ENCODE data around the gene BMPR1B.

BMPR1B gene

DNA sequence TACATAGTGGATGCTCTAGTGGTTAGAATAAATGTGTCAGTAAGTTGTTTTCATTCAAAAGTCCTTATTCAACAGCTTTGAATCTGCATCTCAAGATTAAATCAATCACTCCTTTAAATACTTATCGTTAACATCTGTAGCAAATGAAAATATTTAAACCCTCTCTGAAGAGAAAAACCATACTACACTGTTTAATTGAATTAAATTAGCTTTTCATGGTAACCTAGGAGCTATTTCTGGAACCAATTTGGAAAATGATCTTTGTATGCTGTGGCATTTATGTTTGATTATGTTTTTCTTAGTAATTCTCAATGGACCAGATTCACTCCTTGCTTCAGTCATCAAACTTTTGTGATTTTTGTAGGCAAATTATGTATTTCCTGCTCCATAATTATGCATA, 9.7 kb downstream of the BMPR1B start:
- Mint-ChIP-seq H3K4me1 (ENCODE audit: low read depth in 2 of 2) (no peaks in the 10 kb centered on the region), H3K27ac (no peak overlapping the region), H3K27me3 (peaks cover 0 to 1% of the 10 kb centered on the region in 2 donors), H3K36me3 (ENCODE audit: insufficient read depth) (no peaks in the 10 kb centered on the region), H3K4me3 (no peak overlapping the region), H3K9me3 (peaks cover 0 to 2% of the 10 kb centered on the region in 2 donors)
- ATAC-seq (replicated peaks) = no peak
- DNase-seq = no peak

DNA sequence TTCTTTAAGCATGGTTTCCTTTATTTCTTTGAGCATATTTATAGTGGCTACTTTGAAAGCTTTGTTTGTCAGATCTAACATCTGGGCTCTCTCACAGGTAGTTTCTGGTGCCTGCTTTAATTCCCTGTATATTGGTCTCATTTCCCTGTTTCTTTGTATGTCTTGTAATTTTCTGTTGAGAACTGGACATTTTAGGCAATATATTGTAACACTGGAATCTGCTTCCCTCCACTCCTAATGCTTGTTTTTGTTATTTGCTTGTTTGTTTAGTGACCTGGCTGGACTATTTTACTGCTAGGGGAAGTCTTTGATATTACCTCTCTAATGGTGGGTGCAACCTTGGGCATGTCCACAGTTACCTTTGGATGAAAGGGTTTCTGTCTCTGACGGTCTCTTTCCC, 25.0 kb downstream of the BMPR1B start:
- H3K4me1 Mint-ChIP-seq (ENCODE audit: low read depth in 2 of 2) = no peaks in the 10 kb centered on the region
- H3K36me3 Mint-ChIP-seq (ENCODE audit: insufficient read depth) = no peaks in the 10 kb centered on the region
- no peak for ATAC-seq (replicated peaks)

DNA sequence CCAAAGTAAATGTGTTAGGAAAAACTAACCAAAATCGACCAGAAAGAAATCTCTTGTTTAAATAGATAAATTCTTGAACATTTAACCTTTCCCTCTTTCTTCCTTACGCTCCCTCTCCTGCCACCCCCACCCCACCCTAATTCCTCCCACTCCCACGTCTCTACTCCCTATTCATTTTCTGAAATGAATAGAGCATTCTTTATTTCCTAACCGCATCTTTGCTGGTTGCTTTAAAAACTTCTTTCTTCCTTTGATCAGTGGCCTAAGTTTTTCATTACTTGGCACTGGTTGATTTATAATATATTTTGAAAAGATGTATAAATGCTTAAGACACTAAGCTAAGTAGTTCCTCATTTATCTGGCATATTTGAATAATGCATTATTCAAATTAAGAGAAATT, 33.9 kb downstream of the BMPR1B start:
- Mint-ChIP-seq H3K36me3 (ENCODE audit: insufficient read depth) (no peaks in the 10 kb centered on the region), H3K27ac (no peak overlapping the region), H3K9me3 (no peaks in the 10 kb centered on the region), H3K27me3 (no peaks in the 10 kb centered on the region), H3K4me3 (no peak overlapping the region), H3K4me1 (ENCODE audit: low read depth in 2 of 2) (no peaks in the 10 kb centered on the region)
- DNase-seq (no peak), ATAC-seq (replicated peaks) (no peak)

More for the DNA sequence above, 25.0 kb downstream of the BMPR1B start:
- Mint-ChIP-seq H3K27me3 (no peaks in the 10 kb centered on the region), H3K4me3 (no peak overlapping the region), H3K27ac (no peak overlapping the region), H3K9me3 (peaks cover 0 to 10% of the 10 kb centered on the region in 2 donors)
- no peak for DNase-seq

DNA sequence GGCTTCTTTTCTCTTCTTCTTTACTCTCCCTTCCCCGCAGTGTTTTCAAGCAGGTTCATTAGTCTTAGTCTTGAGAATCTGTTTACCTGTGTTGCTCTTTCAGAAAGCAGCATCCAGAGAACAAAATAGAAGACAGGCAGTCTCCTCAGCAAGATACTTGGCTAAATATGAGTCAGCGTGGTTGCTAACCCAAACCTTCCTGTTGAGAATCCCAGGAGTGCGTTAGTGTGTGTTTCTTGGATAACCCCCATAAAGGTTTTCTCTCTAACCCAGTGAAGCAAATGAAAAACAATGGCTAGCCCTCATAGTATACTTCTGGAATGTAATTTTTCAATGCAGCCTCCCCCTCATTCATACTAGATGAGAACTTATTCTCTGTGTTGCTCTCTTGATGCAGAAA, 41.1 kb downstream of the BMPR1B start:
- Mint-ChIP-seq H3K27me3 (no peaks in the 10 kb centered on the region), H3K27ac (no peak overlapping the region), H3K9me3 (peaks cover 0 to 4% of the 10 kb centered on the region in 2 donors), H3K36me3 (ENCODE audit: insufficient read depth) (no peaks in the 10 kb centered on the region), H3K4me3 (no peak overlapping the region), H3K4me1 (ENCODE audit: low read depth in 2 of 2) (no peaks in the 10 kb centered on the region)
- DNase-seq = no peak
- no peak for ATAC-seq (replicated peaks)

DNA sequence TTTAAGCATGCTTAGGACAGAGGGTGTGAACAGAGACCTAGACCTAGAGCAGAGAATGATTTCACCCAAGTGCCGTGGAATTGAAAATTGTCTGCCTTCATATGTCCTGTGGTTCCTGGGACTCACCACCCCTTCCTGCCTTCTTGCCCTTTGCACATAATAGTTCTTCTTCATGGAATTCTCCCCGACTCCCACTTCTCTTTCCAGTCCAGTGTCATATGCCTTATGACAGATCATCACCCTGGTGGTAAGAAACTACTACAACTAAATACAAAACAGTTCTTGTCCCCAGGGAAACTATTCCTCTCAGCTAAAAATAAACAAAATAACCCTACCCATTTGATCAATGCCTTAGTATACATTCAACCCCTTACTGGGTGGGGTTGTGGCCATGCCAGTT, 43.3 kb downstream of the BMPR1B start:
- H3K27me3 Mint-ChIP-seq = no peaks in the 10 kb centered on the region
- no peak for ATAC-seq (replicated peaks)
- H3K4me3 Mint-ChIP-seq = no peak overlapping the region

DNA sequence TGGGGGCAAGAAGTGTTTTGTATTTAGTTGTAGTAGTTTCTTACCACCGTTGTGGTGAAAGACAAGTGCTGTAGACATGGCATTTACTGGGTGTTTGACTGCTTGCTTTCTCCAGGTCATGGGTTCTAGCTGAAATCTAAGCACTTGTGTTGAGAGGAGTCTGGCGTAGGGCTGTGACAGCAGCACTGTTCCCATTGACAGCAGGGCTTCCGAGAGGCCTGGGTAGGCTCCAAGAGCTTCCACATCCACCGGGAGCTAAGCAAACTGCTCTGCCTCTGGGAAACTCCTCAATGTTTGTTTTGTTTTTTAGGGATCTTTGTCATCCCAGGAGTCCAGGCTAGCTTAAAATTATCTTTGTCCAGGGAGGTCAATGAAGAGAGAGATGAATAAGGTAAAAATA, 44.3 kb downstream of the BMPR1B start:
- no peaks in the 10 kb centered on the region for H3K27me3 Mint-ChIP-seq
- no peak overlapping the region for H3K27ac Mint-ChIP-seq
- H3K9me3 Mint-ChIP-seq = peaks cover 0 to 4% of the 10 kb centered on the region in 2 donors
- no peak overlapping the region for H3K4me3 Mint-ChIP-seq
- H3K36me3 Mint-ChIP-seq (ENCODE audit: insufficient read depth) = no peaks in the 10 kb centered on the region
- ATAC-seq (replicated peaks) = no peak
- DNase-seq = no peak
- no peaks in the 10 kb centered on the region for H3K4me1 Mint-ChIP-seq (ENCODE audit: low read depth in 2 of 2)

More for the DNA sequence above, 43.3 kb downstream of the BMPR1B start:
- peaks cover 0 to 4% of the 10 kb centered on the region in 2 donors for H3K9me3 Mint-ChIP-seq
- DNase-seq = no peak
- H3K27ac Mint-ChIP-seq = no peak overlapping the region
- no peaks in the 10 kb centered on the region for H3K4me1 Mint-ChIP-seq (ENCODE audit: low read depth in 2 of 2)
- no peaks in the 10 kb centered on the region for H3K36me3 Mint-ChIP-seq (ENCODE audit: insufficient read depth)

DNA sequence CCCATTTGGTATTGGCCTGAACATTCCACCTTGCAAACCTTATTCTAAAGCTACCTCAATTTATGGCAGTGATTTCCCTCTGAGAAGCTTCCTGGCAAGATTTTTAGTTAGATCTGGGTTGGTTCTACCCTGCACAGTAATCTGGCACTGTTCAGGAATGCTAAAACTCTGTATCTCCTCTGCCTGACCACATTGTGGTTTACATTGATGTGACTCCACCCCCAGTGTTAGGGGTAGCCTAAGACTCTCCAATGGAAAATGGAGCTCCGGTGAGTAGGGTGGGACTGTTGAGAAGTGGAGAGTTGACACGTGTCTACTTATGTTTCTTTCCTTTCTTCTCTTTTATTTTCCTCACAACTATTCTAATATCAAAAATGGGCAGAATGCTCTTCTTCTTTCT, 45.4 kb downstream of the BMPR1B start:
- no peaks in the 10 kb centered on the region for H3K36me3 Mint-ChIP-seq (ENCODE audit: insufficient read depth)
- H3K4me3 Mint-ChIP-seq = no peak overlapping the region
- no peaks in the 10 kb centered on the region for H3K27me3 Mint-ChIP-seq

DNA sequence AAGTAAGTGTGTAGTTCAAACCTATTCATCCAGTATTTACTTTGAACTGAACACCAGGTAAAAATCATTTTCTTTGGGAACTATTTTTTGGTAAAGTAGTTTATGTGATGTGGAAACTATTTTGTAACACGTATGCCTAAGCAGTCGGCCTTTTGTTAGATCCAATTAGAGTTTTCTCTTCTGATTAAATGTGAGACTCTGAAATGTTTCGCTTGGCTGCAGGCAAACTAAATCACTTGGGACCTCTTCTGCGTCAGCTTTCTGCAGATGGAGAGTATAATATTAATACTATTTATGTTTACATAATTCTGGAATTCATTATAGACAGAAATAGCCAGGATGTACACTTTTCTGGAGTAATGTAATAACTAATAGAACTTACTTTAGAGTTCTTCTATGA, 46.9 kb downstream of the BMPR1B start:
- H3K9me3 Mint-ChIP-seq = peaks cover 0 to 4% of the 10 kb centered on the region in 2 donors
- no peak overlapping the region for H3K4me3 Mint-ChIP-seq
- no peak for ATAC-seq (replicated peaks)
- no peaks in the 10 kb centered on the region for H3K27me3 Mint-ChIP-seq
- H3K27ac Mint-ChIP-seq = no peak overlapping the region
- H3K36me3 Mint-ChIP-seq (ENCODE audit: insufficient read depth) = no peaks in the 10 kb centered on the region
- DNase-seq = no peak
- no peaks in the 10 kb centered on the region for H3K4me1 Mint-ChIP-seq (ENCODE audit: low read depth in 2 of 2)

More for the DNA sequence above, 45.4 kb downstream of the BMPR1B start:
- no peak for DNase-seq
- Mint-ChIP-seq H3K9me3 (peaks cover 0 to 4% of the 10 kb centered on the region in 2 donors), H3K27ac (no peak overlapping the region), H3K4me1 (ENCODE audit: low read depth in 2 of 2) (no peaks in the 10 kb centered on the region)
- no peak for ATAC-seq (replicated peaks)

DNA sequence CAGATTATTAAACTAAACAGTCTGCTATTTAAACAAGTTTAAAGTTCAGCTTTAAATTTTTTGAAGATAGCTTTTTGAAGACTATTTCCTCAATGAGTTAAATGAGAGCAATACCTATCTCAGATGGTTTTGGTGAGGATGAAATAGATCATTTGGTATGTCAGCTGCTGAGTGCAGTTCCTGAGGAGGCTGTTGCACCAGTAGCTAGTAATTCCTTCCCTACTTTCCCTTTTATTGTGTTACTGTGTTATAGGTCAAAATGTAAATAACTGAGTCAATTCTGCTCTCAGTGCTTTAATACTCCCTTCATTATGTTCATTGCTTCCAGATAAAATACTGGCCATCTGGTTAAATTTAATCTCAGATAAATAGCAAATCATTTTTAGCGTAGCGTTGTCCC, 48.6 kb downstream of the BMPR1B start:
- Mint-ChIP-seq H3K4me1 (ENCODE audit: low read depth in 2 of 2) (no peaks in the 10 kb centered on the region), H3K4me3 (no peak overlapping the region), H3K27ac (no peak overlapping the region), H3K27me3 (no peaks in the 10 kb centered on the region), H3K36me3 (ENCODE audit: insufficient read depth) (no peaks in the 10 kb centered on the region), H3K9me3 (peaks cover 0 to 4% of the 10 kb centered on the region in 2 donors)
- ATAC-seq (replicated peaks) = no peak
- DNase-seq = no peak

DNA sequence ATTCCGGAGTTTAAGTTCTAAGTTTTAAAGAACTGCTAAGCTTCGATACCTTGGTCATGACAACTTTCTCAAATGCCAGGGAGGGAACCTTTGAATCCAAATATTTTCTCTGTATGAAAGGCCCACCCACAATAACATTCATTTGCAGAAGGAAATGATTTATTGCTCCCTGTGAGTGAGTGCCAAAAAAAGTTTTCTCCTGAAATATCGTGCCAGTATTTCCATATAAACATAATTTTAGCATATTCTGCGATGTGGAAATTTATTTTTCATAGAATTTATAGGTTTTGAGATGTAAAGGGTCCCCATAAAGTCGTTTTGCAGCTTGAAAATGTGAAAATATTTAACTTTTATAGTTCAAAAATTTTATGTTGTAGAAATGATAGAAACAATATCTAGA, 53.9 kb downstream of the BMPR1B start:
- Mint-ChIP-seq H3K4me3 (no peak overlapping the region), H3K36me3 (ENCODE audit: insufficient read depth) (no peaks in the 10 kb centered on the region), H3K27ac (no peak overlapping the region), H3K9me3 (no peaks in the 10 kb centered on the region), H3K4me1 (ENCODE audit: low read depth in 2 of 2) (no peaks in the 10 kb centered on the region), H3K27me3 (no peaks in the 10 kb centered on the region)
- no peak for ATAC-seq (replicated peaks)
- DNase-seq = no peak

DNA sequence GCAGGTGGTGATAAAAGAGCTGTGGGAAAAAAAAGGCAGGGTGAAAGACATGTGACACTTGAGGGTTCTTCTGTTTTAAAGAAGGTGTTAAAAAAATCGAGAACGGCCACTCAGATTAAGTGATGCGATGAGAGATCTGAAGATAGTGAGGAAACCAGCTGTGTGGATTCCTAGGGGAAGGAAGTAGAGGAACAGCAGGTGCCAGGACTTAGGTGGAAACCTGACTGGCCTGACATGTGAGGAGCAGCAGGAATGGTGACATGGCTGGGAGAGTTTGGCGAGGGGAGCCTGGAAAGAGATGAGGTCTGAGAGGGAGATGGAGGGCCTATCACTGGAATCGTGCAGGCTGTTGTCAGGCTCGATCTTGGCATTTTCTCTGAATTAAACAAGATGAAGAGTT, 55.5 kb downstream of the BMPR1B start:
- Mint-ChIP-seq H3K27ac (no peak overlapping the region), H3K4me1 (ENCODE audit: low read depth in 2 of 2) (no peaks in the 10 kb centered on the region), H3K36me3 (ENCODE audit: insufficient read depth) (no peaks in the 10 kb centered on the region), H3K9me3 (no peaks in the 10 kb centered on the region), H3K27me3 (no peaks in the 10 kb centered on the region), H3K4me3 (no peak overlapping the region)
- DNase-seq (no peak), ATAC-seq (replicated peaks) (no peak)

DNA sequence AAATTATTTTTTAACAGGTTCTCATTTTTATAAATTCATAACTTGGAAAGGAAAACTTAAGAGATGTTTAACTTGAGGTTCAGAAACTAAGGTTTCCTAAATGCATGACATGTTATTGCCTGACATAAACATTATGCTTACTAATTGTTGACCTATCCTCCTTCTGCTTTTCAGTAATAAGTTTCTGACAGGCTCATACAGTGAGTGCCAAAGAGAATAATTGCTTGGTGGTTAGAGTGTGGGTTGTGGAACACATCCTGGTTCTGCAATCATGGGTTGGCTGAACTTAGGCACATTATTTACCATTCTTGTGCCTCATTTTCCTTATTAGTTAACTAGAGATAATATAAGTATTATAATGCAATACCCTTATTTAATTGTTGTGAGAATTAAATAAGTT, 56.5 kb downstream of the BMPR1B start:
- H3K9me3 Mint-ChIP-seq = no peaks in the 10 kb centered on the region
- H3K27ac Mint-ChIP-seq = no peak overlapping the region
- ATAC-seq (replicated peaks) = no peak
- H3K36me3 Mint-ChIP-seq (ENCODE audit: insufficient read depth) = no peaks in the 10 kb centered on the region
- no peaks in the 10 kb centered on the region for H3K4me1 Mint-ChIP-seq (ENCODE audit: low read depth in 2 of 2)
- DNase-seq = no peak
- no peaks in the 10 kb centered on the region for H3K27me3 Mint-ChIP-seq
- no peak overlapping the region for H3K4me3 Mint-ChIP-seq

DNA sequence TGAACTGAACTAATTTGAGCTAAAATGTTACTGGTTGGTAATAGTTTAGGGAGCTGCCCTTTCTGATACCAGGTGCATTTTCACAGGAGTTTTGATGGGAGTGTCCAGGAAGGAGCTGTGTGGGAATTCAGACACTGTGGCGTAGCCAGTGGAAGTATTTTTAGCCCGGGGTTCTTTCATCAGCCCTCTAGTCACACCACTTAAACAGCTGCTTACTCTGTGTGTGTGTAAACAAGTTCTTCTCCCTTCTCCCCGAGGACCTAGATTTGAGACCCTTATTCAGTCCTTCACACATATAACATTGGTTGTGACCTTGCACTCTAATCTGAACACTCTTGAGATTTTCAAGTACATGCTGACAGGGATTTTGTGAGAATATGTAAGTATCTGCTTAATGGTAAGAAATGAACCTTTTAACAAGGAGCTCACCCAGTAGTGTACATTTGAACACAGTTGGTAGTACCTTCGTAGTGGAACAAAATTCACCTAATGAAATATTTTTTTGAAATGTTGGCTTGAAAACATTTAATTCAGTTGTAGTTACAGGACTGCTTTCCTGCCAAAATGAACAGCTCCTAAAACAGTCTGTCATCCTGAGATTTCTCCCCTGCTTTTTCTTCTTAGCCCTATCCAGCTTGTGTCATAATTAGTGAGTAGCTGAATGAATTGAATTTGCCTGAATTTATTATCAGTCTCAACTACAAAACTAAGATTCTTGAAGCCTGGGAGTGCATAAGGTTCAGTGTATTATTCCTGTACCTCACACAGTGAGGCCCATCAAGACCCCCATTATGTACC, 61.8 kb downstream of the BMPR1B start:
- Mint-ChIP-seq H3K4me3 (no peak overlapping the region), H3K4me1 (ENCODE audit: low read depth in 2 of 2) (no peaks in the 10 kb centered on the region), H3K36me3 (ENCODE audit: insufficient read depth) (no peaks in the 10 kb centered on the region), H3K9me3 (no peaks in the 10 kb centered on the region), H3K27me3 (no peaks in the 10 kb centered on the region), H3K27ac (no peak overlapping the region)
- no peak for DNase-seq
- ATAC-seq (replicated peaks) = no peak

DNA sequence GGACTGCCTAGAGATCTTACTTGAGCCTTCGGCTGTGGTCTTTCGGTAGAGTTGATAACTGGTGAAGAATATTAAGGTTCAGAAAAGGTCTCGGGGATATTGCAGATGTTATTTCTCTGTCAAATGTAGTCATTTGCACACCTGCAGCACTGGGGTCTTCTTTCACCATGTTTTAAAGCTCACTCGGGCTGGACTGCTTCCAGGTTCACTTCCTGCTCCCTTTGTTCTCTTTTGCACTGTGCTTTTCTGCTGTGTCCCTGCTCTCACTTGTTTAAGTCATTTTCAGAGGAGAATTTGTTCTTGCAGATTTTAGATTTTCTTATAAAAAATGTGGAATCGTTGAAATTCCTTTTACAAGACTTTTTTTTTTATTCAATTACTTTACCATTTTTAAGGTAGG, 68.5 kb downstream of the BMPR1B start:
- no peak for ATAC-seq (replicated peaks)

More for the DNA sequence above, 68.5 kb downstream of the BMPR1B start:
- Mint-ChIP-seq H3K4me1 (ENCODE audit: low read depth in 2 of 2) (no peaks in the 10 kb centered on the region), H3K4me3 (no peak overlapping the region), H3K36me3 (ENCODE audit: insufficient read depth) (no peaks in the 10 kb centered on the region), H3K27me3 (no peaks in the 10 kb centered on the region), H3K9me3 (no peaks in the 10 kb centered on the region), H3K27ac (no peak overlapping the region)
- no peak for DNase-seq

All from effector memory CD8-positive, alpha-beta T cell (primary cell).